C4-2B (cell line): ENCODE measurements around the gene CPZ.

Experiments
- ZFX ChIP-seq: fragments of 450-650 bp; IDR thresholded peaks from 2 replicates; pipeline ENCODE4 v1.6.1; 2017
- TF ChIP-seq, protein P1 (sequence below): fragments of 450-650 bp; conservative IDR thresholded peaks from 2 replicates; pipeline ENCODE4 v1.5.1; 2017; ENCODE audit warnings: mild to moderate bottlenecking

DNA sequence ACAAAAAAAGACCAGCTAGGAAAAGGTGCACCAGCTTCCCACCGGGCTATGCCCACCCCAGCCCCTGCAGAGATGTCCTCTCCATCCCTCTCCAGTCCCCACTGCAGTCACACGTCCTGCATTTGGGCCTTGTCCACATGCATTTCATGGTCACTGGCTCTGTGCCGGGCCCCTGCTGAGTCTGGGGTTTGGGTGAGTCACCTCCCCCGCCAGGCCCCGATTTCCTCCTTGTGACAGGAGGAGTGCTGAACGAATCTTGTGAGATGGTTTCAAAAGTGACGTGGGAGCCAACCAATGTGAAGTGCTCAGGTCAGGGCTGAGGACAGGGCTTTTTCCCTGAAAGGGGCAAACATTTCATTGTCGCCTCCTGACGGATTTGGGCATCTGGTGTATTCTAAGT lies 7.1 kb downstream of the CPZ start:
- TF ChIP-seq, protein P1, sequence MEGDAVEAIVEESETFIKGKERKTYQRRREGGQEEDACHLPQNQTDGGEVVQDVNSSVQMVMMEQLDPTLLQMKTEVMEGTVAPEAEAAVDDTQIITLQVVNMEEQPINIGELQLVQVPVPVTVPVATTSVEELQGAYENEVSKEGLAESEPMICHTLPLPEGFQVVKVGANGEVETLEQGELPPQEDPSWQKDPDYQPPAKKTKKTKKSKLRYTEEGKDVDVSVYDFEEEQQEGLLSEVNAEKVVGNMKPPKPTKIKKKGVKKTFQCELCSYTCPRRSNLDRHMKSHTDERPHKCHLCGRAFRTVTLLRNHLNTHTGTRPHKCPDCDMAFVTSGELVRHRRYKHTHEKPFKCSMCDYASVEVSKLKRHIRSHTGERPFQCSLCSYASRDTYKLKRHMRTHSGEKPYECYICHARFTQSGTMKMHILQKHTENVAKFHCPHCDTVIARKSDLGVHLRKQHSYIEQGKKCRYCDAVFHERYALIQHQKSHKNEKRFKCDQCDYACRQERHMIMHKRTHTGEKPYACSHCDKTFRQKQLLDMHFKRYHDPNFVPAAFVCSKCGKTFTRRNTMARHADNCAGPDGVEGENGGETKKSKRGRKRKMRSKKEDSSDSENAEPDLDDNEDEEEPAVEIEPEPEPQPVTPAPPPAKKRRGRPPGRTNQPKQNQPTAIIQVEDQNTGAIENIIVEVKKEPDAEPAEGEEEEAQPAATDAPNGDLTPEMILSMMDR, result no peak
- TF ChIP-seq ZFX, result no peak
